Mammary epithelial cell (primary cell): ENCODE measurements around the gene SLC19A1.

Experiments used
- CTCF ChIP-seq, 2 donors: IDR thresholded peaks in 1 of 2; conservative IDR thresholded peaks in 1 of 2; 2 replicates each; pipeline ENCODE4 v1.5.1; 2011 to 2012; ENCODE audit warnings: inconsistent platforms in 2 of 2, low read length in 2 of 2, mild to moderate bottlenecking in 2 of 2, control low read depth in 1 of 2, low read depth in 1 of 2; ENCODE audit not compliant: insufficient read depth in 1 of 2; ENCODE audit errors: extremely low read depth in 1 of 2
- EZH2 ChIP-seq: IDR thresholded peaks from 2 replicates; pipeline ENCODE4 v1.6.1; 2012; ENCODE audit warnings: low read length, inconsistent platforms, borderline replicate concordance

- TF ChIP-seq CTCF (conservative IDR thresholded peaks at IDR 0.05 in 1 of 2, IDR thresholded peaks at IDR 0.05 in 1 of 2; ENCODE audit: extremely low read depth in 1 of 2, insufficient read depth in 1 of 2, low read depth in 1 of 2, low read length in 2 of 2) (no peak), EZH2 (no peak)
Observed at GRCh38 chr21:45544449-45545235, 2.4 kb upstream of the SLC19A1 start.
